Measurements from ENCODE around the gene AP1S1. TPM values are rescaled to one million over a fixed set of nuclear protein-coding genes. Genes with fewer than 3 reads are reported as not detected.

AP1S1 gene
- total RNA-seq, 1 experiment from 2014 or later: 79.0 TPM

DNA sequence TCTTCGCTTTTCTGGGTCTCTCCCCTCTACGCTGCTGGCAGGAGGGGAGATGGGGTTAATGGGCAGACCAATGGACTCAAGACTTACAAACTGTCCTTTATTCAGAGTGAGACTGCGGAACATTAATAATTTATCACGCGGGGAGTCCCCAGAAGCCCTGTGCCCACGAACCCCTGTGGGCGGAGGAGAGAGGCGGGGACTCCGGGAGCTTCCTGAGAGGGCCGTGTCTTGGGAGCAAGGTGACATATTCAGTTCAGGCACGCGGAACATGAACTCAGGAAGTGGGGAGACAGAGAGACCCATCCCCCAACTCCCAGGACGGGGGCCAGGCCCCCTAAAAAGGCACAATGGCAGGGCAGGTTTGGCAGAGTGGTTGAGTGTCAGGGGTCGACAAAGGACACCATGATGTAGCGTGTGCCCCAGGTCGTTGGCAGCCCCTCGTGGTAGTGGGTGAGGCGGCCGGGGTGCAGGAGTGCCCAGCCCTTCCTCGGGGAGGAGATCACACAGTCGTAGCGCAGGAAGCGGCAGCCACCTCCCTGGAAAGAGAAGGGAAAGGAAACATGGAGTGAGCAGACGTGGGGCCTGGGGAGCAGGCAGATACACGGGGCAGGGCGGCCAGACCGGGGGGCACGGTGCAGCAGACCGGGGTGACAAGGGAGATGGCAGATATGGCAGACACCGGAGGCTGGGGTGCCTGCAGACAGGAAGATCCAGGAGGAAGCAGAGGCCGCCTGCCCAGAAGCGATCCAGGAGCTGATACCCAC lies 51.8 kb downstream of the AP1S1 start:
- no peak for DNase-seq (ENCODE audit: low spot score)
- ChIA-PET POLR2A (ENCODE audit: low non-redundant PET) (no interaction called here), CTCF (interaction anchor here (0.7 kb wide), 1 partner anchor 111 kb away, joined by 3 read pairs; no protein-coding TSS in a partner anchor)
- Histone ChIP-seq H3K27me3 (replicated peaks; ENCODE audit: insufficient read depth, low read depth, low read length, poor library complexity) (no peaks in the 10 kb centered on the region), H3K4me1 (ENCODE audit: insufficient read depth, low read length, poor library complexity, severe bottlenecking) (no peaks in the 10 kb centered on the region), H3K36me3 (ENCODE audit: insufficient read depth, low read length, poor library complexity, severe bottlenecking) (peaks cover 5% of the 10 kb centered on the region), H3K4me3 (ENCODE audit: low read depth, low read length, poor library complexity, severe bottlenecking) (no peak overlapping the region), H3K27ac (ENCODE audit: low read depth, low read length, poor library complexity, severe bottlenecking) (no peak overlapping the region), H3K9me3 (ENCODE audit: low read depth, low read length, poor library complexity, severe bottlenecking) (no peaks in the 10 kb centered on the region)
- intact Hi-C loops (cut with micrococcal nuclease; ENCODE audit: unreplicated experiment): no loop called here
- BruUV-seq (replicated peaks): no TSS peak
- no peak for TF ChIP-seq EZH2 (IDR thresholded peaks at IDR 0.05; ENCODE audit: borderline replicate concordance, low read depth, low read length, poor library complexity, severe bottlenecking)
- TF ChIP-seq, protein P1, sequence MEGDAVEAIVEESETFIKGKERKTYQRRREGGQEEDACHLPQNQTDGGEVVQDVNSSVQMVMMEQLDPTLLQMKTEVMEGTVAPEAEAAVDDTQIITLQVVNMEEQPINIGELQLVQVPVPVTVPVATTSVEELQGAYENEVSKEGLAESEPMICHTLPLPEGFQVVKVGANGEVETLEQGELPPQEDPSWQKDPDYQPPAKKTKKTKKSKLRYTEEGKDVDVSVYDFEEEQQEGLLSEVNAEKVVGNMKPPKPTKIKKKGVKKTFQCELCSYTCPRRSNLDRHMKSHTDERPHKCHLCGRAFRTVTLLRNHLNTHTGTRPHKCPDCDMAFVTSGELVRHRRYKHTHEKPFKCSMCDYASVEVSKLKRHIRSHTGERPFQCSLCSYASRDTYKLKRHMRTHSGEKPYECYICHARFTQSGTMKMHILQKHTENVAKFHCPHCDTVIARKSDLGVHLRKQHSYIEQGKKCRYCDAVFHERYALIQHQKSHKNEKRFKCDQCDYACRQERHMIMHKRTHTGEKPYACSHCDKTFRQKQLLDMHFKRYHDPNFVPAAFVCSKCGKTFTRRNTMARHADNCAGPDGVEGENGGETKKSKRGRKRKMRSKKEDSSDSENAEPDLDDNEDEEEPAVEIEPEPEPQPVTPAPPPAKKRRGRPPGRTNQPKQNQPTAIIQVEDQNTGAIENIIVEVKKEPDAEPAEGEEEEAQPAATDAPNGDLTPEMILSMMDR (conservative IDR thresholded peaks at IDR 0.05; ENCODE audit: low read depth, low read length): no peak

DNA sequence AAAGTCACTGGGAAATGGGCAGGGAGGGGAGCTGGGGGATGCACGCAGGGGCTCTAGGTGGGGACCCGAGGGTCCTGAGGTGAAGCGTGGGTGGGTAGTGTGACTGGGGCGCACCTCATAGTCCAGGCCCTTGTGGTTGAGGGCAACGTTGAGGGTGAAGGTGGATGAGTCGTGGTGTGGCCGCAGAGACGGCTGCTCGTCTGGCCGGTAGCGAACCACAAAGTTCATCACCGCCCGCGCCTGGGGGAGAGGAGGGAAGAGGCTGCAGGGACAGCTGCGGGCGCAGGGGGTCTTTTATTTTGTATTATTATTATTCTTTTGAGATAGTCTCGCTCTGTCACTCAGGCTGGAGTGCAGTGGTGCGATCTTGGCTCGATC lies 52.4 kb downstream of the AP1S1 start:
- Histone ChIP-seq H3K4me1 (ENCODE audit: insufficient read depth, low read length, poor library complexity, severe bottlenecking) (no peaks in the 10 kb centered on the region), H3K36me3 (ENCODE audit: insufficient read depth, low read length, poor library complexity, severe bottlenecking) (peaks cover 9% of the 10 kb centered on the region), H3K4me3 (ENCODE audit: low read depth, low read length, poor library complexity, severe bottlenecking) (no peak overlapping the region), H3K27ac (ENCODE audit: low read depth, low read length, poor library complexity, severe bottlenecking) (no peak overlapping the region), H3K9me3 (ENCODE audit: low read depth, low read length, poor library complexity, severe bottlenecking) (no peaks in the 10 kb centered on the region), H3K27me3 (replicated peaks; ENCODE audit: insufficient read depth, low read depth, low read length, poor library complexity) (no peaks in the 10 kb centered on the region)
- TF ChIP-seq EZH2 (IDR thresholded peaks at IDR 0.05; ENCODE audit: borderline replicate concordance, low read depth, low read length, poor library complexity, severe bottlenecking): no peak
- TF ChIP-seq, protein P1 (conservative IDR thresholded peaks at IDR 0.05; ENCODE audit: low read depth, low read length): no peak
- BruUV-seq (replicated peaks): no TSS peak
- DNase-seq (ENCODE audit: low spot score): no peak
- intact Hi-C loops (cut with micrococcal nuclease; ENCODE audit: unreplicated experiment): no loop called here
- POLR2A ChIA-PET (ENCODE audit: low non-redundant PET): no interaction called here
- CTCF ChIA-PET: no interaction called here

DNA sequence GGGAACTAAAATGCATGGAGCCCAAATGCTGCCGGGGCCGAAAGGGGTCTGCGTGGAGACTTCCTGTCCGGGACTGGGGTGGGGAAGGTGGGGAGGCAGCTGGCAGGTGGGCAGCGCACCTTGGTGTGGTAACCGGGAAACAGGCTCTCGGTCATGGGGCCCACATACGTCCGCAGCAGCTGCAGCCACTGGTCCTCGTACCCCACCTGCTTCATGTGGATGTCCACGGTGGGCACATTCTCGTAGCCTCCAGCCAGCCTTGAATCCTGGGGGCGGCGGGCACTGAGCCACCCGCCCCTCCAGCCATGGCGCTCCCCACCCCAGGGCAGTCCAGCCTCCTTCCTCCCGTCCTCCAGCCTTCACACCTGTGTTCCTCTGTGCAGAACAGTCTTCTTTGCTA lies 53.2 kb downstream of the AP1S1 start:
- CTCF ChIA-PET: no interaction called here
- Histone ChIP-seq H3K27me3 (replicated peaks; ENCODE audit: insufficient read depth, low read depth, low read length, poor library complexity) (no peaks in the 10 kb centered on the region), H3K27ac (ENCODE audit: low read depth, low read length, poor library complexity, severe bottlenecking) (no peak overlapping the region), H3K9me3 (ENCODE audit: low read depth, low read length, poor library complexity, severe bottlenecking) (no peaks in the 10 kb centered on the region), H3K4me3 (ENCODE audit: low read depth, low read length, poor library complexity, severe bottlenecking) (no peak overlapping the region), H3K36me3 (ENCODE audit: insufficient read depth, low read length, poor library complexity, severe bottlenecking) (peaks cover 9% of the 10 kb centered on the region), H3K4me1 (ENCODE audit: insufficient read depth, low read length, poor library complexity, severe bottlenecking) (no peaks in the 10 kb centered on the region)
- POLR2A ChIA-PET (ENCODE audit: low non-redundant PET): no interaction called here
- no TSS peak for BruUV-seq (replicated peaks)
- intact Hi-C loops (cut with micrococcal nuclease; ENCODE audit: unreplicated experiment): no loop called here
- DNase-seq (ENCODE audit: low spot score): no peak
- no peak for TF ChIP-seq EZH2 (IDR thresholded peaks at IDR 0.05; ENCODE audit: borderline replicate concordance, low read depth, low read length, poor library complexity, severe bottlenecking)
- TF ChIP-seq, protein P1 (conservative IDR thresholded peaks at IDR 0.05; ENCODE audit: low read depth, low read length): no peak
